NB4 (cell line): ENCODE results near the gene SP6.

Experiments
- DNase-seq: peaks from one replicate; pipeline ENCODE4 v3.0.0; 2010; ENCODE audit warnings: low read depth
- H3K4me3 ChIP-seq: one replicate; pipeline ENCODE4 v1.5.1; 2011; ENCODE audit warnings: mild to moderate bottlenecking, low read depth, low read length, moderate library complexity
- CTCF ChIP-seq: IDR thresholded peaks from one replicate; pipeline ENCODE4 v1.5.1; 2012; ENCODE audit warnings: low read depth, low read length
- MAX ChIP-seq: IDR thresholded peaks from 2 replicates; pipeline ENCODE4 v1.6.1; 2011; ENCODE audit warnings: low read depth, low read length
- MYC ChIP-seq: IDR thresholded peaks from 2 replicates; pipeline ENCODE4 v1.6.1; 2011; ENCODE audit warnings: low read depth, low read length
- POLR2A ChIP-seq: IDR thresholded peaks from 2 replicates; pipeline ENCODE4 v1.6.1; 2011; ENCODE audit warnings: mild to moderate bottlenecking; ENCODE audit not compliant: insufficient read length; ENCODE audit errors: extremely low read depth

SP6 gene

GRCh38 chr17:47850692-47851573 lies at the start of gene SP6:
TSS of gene SP6 (minus strand) at chr17:47851163. CDS start at chr17:47848429, 2,734 bp downstream.
- no peak for TF ChIP-seq POLR2A
- no peak for TF ChIP-seq MAX
- no peak for TF ChIP-seq MYC
- no peak within 1 kb of the TSS for H3K4me3 ChIP-seq
- DNase-seq = peak; percentile 34

- TF ChIP-seq POLR2A (no peak), MYC (no peak), CTCF (no peak)
Observed at GRCh38 chr17:47899643-47900042, 48.7 kb upstream of the SP6 start.

GRCh38 chr17:47898241-47898640 lies 47.3 kb upstream of the SP6 start:
- no peak for TF ChIP-seq CTCF
- no peak for TF ChIP-seq MAX
- no peak for TF ChIP-seq MYC
- no peak for TF ChIP-seq POLR2A
- DNase-seq = peak; percentile 55
- H3K4me3 ChIP-seq = no peak overlapping the region

More at GRCh38 chr17:47899643-47900042, 48.7 kb upstream of the SP6 start:
- no peak for DNase-seq
- H3K4me3 ChIP-seq = no peak overlapping the region

GRCh38 chr17:47897561-47897960 lies 46.6 kb upstream of the SP6 start:
- no peak for DNase-seq
- TF ChIP-seq POLR2A (no peak), MYC (no peak), MAX (no peak), CTCF (no peak)
- peak overlapping the region; percentile 92 for H3K4me3 ChIP-seq

GRCh38 chr17:47896672-47897490 lies 45.9 kb upstream of the SP6 start:
- TF ChIP-seq CTCF (no peak), MAX (0 out of 2 replicates have a peak, but pooled peaks have one; percentile 27)
- peak overlapping the region; percentile 92 for H3K4me3 ChIP-seq
- DNase-seq = no peak
